Upper lobe of right lung (tissue), 1 donor: Measurements from ENCODE around the gene APOO. TPM values are rescaled to one million over a fixed set of nuclear protein-coding genes. Genes with fewer than 3 reads are reported as not detected.
A peak's percentile ranks its signal among the peaks of the same experiment; 100 is the strongest.

Experiments used
- ATAC-seq: fragments of 200-7000 bp; cut with Tn5 transposase; one replicate; pipeline ENCODE4 v1.9.1; 2020; ENCODE audit warnings: mild to moderate bottlenecking, moderate library complexity
- DNase-seq: peaks from one replicate; pipeline ENCODE4 v3.0.0-alpha.2; 2020
- H3K27ac ChIP-seq: fragments of 200-600 bp; one replicate; pipeline ENCODE4 v1.8.0; 2022
- H3K27me3 ChIP-seq: fragments of 200-600 bp; one replicate; pipeline ENCODE4 v1.8.0; 2022; ENCODE audit warnings: mild to moderate bottlenecking
- H3K36me3 ChIP-seq: fragments of 200-600 bp; one replicate; pipeline ENCODE4 v1.8.0; 2022
- H3K4me1 ChIP-seq: fragments of 200-600 bp; one replicate; pipeline ENCODE4 v1.8.0; 2022
- H3K4me3 ChIP-seq: fragments of 200-600 bp; one replicate; pipeline ENCODE4 v1.8.0; 2022; ENCODE audit warnings: mild to moderate bottlenecking
- H3K9me3 ChIP-seq: fragments of 200-600 bp; one replicate; pipeline ENCODE4 v1.8.0; 2022
- intact Hi-C: fragments of 100-400 bp; cut with DNase I; formaldehyde crosslinking; loops from one replicate; pipeline ENCODE4 v1.11.0; 2022
- total RNA-seq: library from RNA; stranded (reverse); fragmentation: NEBNext Ultra II Directional; extraction: Animal tissue kit (Norgen Biotek cat#: 25700); gene quantifications from one replicate; pipeline ENCODE4 v1.2.1, GENCODE V29; 2021
- TF ChIP-seq, protein P1 (sequence below): fragments of 200-600 bp; IDR thresholded peaks from one replicate; pipeline ENCODE4 v1.8.0; 2022; ENCODE audit warnings: antibody characterized with exemption
- donor health status: DM: no; HTN: yes; CAD: no; lungs with severe emphysema.

The APOO gene
- total RNA-seq, 1 donor from 2014 or later: 12.0 TPM

DNA sequence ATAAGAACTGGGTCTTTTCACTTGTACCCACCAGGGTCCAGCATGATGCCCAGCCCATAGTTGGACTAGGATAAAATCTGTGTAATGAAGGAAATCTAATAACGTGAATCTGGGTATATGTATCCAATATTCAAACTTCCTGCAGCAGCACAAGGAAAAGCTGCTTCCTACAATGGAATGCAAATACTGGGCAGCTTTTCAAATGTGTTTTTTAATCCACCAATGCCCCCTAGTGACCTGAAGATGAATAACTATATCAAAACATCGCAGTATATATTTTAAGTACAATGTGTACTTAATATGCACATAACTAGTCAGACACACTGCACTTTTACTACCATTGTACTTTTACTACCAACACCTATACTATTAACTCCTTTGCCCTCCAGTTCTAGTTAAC, 5.3 kb downstream of the APOO start:
- H3K4me3 ChIP-seq: peak overlapping the region; percentile 28

DNA sequence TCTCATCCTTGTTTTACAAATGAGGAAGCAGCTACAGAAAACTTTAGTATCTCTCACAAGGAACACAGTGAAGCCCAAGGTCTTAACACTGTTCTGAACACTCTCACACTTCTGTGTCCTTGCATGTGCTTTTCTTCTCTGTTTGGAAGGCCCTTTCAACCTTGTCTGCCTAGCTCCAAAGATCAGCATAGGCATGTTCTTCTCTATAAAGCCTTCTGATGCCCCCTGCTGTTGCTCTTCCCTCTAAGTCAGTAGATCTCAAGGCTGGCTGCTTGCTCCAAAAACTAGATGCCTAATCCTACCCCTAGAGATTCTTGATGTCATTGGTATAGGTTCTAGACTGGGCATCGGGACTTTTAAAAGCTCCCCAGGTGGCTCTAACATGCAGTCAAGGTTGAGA, 5.9 kb downstream of the APOO start:
- H3K27ac ChIP-seq: peak overlapping the region; percentile 58
- H3K36me3 ChIP-seq: no peaks in the 10 kb centered on the region
- peaks cover 8% of the 10 kb centered on the region for H3K4me1 ChIP-seq
- no peaks in the 10 kb centered on the region for H3K9me3 ChIP-seq
- TF ChIP-seq, protein P1, sequence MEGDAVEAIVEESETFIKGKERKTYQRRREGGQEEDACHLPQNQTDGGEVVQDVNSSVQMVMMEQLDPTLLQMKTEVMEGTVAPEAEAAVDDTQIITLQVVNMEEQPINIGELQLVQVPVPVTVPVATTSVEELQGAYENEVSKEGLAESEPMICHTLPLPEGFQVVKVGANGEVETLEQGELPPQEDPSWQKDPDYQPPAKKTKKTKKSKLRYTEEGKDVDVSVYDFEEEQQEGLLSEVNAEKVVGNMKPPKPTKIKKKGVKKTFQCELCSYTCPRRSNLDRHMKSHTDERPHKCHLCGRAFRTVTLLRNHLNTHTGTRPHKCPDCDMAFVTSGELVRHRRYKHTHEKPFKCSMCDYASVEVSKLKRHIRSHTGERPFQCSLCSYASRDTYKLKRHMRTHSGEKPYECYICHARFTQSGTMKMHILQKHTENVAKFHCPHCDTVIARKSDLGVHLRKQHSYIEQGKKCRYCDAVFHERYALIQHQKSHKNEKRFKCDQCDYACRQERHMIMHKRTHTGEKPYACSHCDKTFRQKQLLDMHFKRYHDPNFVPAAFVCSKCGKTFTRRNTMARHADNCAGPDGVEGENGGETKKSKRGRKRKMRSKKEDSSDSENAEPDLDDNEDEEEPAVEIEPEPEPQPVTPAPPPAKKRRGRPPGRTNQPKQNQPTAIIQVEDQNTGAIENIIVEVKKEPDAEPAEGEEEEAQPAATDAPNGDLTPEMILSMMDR: peak; percentile 47
- ATAC-seq: peak; percentile 94
- DNase-seq: no peak
- intact Hi-C loops: loop anchor here (10.0 kb wide), 1 partner anchor 207 kb away; no protein-coding TSS in a partner anchor
- no peaks in the 10 kb centered on the region for H3K27me3 ChIP-seq
- H3K4me3 ChIP-seq: peak overlapping the region; percentile 28

More for the DNA sequence above, 5.3 kb downstream of the APOO start:
- no peaks in the 10 kb centered on the region for H3K9me3 ChIP-seq
- DNase-seq: no peak
- H3K36me3 ChIP-seq: no peaks in the 10 kb centered on the region
- TF ChIP-seq, protein P1: peak; percentile 46
- intact Hi-C loops: loop anchor here (10.0 kb wide), 1 partner anchor 208 kb away; no protein-coding TSS in a partner anchor
- peaks cover 8% of the 10 kb centered on the region for H3K4me1 ChIP-seq
- H3K27ac ChIP-seq: peak overlapping the region; percentile 58
- no peaks in the 10 kb centered on the region for H3K27me3 ChIP-seq
- ATAC-seq: peak; percentile 71

DNA sequence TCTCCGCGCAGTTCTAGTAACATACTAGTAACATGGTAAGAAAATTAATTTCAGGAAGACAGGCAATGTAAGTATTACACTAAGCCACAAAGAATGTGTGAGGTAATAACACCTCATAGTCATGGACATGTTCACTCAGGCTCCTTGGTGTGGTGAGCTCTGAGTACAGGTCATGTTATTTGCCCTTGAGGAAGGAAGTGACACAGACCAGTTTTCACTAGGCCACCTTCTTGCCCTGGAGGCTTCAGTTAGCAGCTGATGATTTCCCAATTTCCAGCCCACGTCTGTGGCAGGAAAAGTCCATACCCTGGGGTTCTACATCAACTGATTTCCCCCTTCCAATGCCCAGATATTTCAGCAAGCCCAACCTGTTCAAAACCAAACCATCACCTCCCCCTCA, 6.7 kb downstream of the APOO start:
- Histone ChIP-seq H3K4me3 (no peak overlapping the region), H3K4me1 (peaks cover 8% of the 10 kb centered on the region), H3K36me3 (no peaks in the 10 kb centered on the region), H3K9me3 (no peaks in the 10 kb centered on the region), H3K27me3 (no peaks in the 10 kb centered on the region), H3K27ac (peak overlapping the region; percentile 55)
- ATAC-seq: peak; percentile 84
- DNase-seq: no peak
- intact Hi-C loops: loop anchor here (10.0 kb wide), 1 partner anchor 206 kb away; no protein-coding TSS in a partner anchor
- TF ChIP-seq, protein P1: no peak

DNA sequence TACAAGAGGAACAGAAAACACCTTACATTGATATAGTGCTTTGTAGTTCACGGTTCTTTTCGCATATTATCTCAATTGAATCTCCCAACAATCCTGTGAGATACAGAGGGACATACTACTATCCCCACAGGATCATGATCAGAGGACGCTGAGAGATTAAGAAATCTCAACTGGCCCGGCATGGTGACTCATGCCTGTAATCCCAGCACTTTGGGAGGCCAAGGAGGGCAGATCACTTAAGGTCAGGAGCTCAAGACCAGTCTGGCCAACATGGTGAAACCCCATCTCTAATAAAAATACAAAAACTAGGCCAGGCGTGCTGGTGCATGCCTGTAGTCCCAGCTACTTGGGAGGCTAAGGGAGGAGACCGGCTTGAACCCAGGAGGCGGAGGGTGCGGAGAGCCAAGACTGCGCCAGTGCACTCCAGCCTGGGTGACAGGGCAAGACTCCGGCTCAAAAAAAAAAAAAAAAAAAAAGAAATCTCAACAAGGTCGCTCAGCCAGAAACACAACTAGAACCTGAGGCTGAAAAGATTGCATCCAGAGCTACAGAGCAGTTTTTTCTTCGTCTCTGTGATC, 7.4 kb downstream of the APOO start:
- Histone ChIP-seq H3K27me3 (no peaks in the 10 kb centered on the region), H3K4me1 (peaks cover 8% of the 10 kb centered on the region), H3K36me3 (no peaks in the 10 kb centered on the region), H3K4me3 (no peak overlapping the region), H3K9me3 (no peaks in the 10 kb centered on the region), H3K27ac (peak overlapping the region; percentile 55)
- intact Hi-C loops: loop anchor here (10.0 kb wide), 1 partner anchor 206 kb away; no protein-coding TSS in a partner anchor
- TF ChIP-seq, protein P1: no peak
- ATAC-seq (peak; percentile 53), DNase-seq (no peak)

DNA sequence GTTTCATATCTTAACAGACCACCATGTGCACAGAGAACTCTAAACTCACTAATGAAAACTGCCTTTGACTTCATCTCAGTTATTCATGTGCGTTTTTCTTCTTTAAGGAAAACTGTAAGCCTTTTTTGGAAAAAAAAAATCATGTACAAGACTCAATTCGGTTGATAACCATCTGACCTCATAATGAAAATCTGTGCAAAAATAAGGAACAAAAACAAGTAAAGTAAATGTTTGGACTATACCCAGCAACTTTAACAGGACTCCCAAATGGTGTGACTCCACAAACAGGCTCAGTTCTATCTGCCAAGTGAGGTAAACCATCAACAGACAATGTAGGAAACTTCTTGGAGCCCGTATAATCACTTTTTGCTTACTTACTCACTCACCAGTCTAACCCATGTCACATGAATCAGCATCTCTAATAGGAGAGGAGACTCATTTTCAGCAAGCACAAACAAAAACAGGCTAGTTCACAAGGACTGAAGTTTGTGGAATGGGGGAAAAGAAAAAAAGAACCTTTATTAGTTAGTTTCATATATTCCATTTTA, 9.3 kb downstream of the APOO start:
- H3K4me3 ChIP-seq: no peak overlapping the region
- intact Hi-C loops: no loop called here
- H3K36me3 ChIP-seq: no peaks in the 10 kb centered on the region
- peaks cover 8% of the 10 kb centered on the region for H3K4me1 ChIP-seq
- H3K9me3 ChIP-seq: no peaks in the 10 kb centered on the region
- ATAC-seq (no peak), DNase-seq (no peak)
- TF ChIP-seq, protein P1: no peak
- no peak overlapping the region for H3K27ac ChIP-seq
- no peaks in the 10 kb centered on the region for H3K27me3 ChIP-seq
